A549 (cell line): ENCODE data around the gene FCRL6. TPM values are rescaled to one million over a fixed set of nuclear protein-coding genes. Genes with fewer than 3 reads are reported as not detected.

ENCODE experiments used
- ATAC-seq, 2 experiments: fragments of 200-7000 bp in 1 of 2; fragments of >200 bp in 1 of 2; cut with Nextera tagmentation in 1 of 2; cut with Tn5 transposase in 1 of 2; 3 replicates each; pipeline versions ENCODE4 v1.8.0 to v1.9.1; 2018 to 2020; ENCODE audit warnings: mild to moderate bottlenecking in 1 of 2, moderate library complexity in 1 of 2
- CTCF ChIA-PET: fragments of 300-600 bp; sonication (Branson Sonifier 250); formaldehyde crosslinking; extraction: SDS; loops from one replicate; lab custom pipeline; 2021; ENCODE audit warnings: antibody characterized with exemption, inconsistent platforms; lab: Yijun Ruan, JAX
- POLR2A ChIA-PET: fragments of 350-600 bp; formaldehyde crosslinking; extraction: SDS; loops from one replicate; lab custom pipeline; 2021; ENCODE audit warnings: antibody characterized with exemption, inconsistent platforms; lab: Yijun Ruan, JAX
- DNase-seq, 2 experiments: peaks; one replicate each; pipeline versions ENCODE4 v3.0.0 to v3.0.0-alpha.2; 2011 to 2016; ENCODE audit warnings: low read depth in 1 of 2, low spot score in 1 of 2
- FAIRE-seq: peaks from 2 replicates; lab custom pipeline; 2011; peaks lifted over from hg19 to GRCh38; lab: Jason Lieb, UNC
- H3K27ac ChIP-seq, 2 experiments: fragments of >200 bp; sonication (Bioruptor Twin); formaldehyde crosslinking; 3 replicates each; pipeline ENCODE4 v1.5.1; 2016 to 2017
- H3K4me1 ChIP-seq: fragments of >200 bp; sonication (Bioruptor Twin); formaldehyde crosslinking; 3 replicates; pipeline ENCODE4 v1.6.1; 2016
- H3K4me2 ChIP-seq: fragments of >200 bp; sonication (Bioruptor Twin); formaldehyde crosslinking; 3 replicates; pipeline ENCODE4 v1.6.1; 2016
- H3K4me3 ChIP-seq: fragments of >200 bp; sonication (Bioruptor Twin); formaldehyde crosslinking; 3 replicates; pipeline ENCODE4 v1.5.1; 2016
- H3K9me3 ChIP-seq: fragments of >200 bp; sonication (Bioruptor Twin); formaldehyde crosslinking; 3 replicates; pipeline ENCODE4 v1.6.1; 2016
- BHLHE40 ChIP-seq: IDR thresholded peaks from 2 replicates; pipeline ENCODE4 v1.6.1; 2012; ENCODE audit warnings: low read depth, low read length, inconsistent platforms
- EHMT2 ChIP-seq: fragments of 200-600 bp; sonication (generic); IDR thresholded peaks from 2 replicates; pipeline ENCODE4 v1.6.1; 2016; ENCODE audit warnings: antibody characterized with exemption, low read depth, mild to moderate bottlenecking, moderate library complexity
- GATA3 ChIP-seq: IDR thresholded peaks from 2 replicates; pipeline ENCODE4 v1.6.1; 2012; ENCODE audit warnings: borderline replicate concordance
- HOXA7 ChIP-seq: fragments of 250-450 bp; sonication (Bioruptor Pico); IDR thresholded peaks from 2 replicates; pipeline ENCODE4 v1.5.0; 2020; ENCODE audit warnings: mild to moderate bottlenecking, moderate library complexity
- NPAS2 ChIP-seq: fragments of 250-450 bp; sonication (Bioruptor Pico); IDR thresholded peaks from 2 replicates; pipeline ENCODE4 v1.8.0; 2022; ENCODE audit warnings: mild to moderate bottlenecking, moderate library complexity, borderline replicate concordance
- NR3C1 ChIP-seq: fragments of >200 bp; sonication (Bioruptor Twin); formaldehyde crosslinking; IDR thresholded peaks from 3 replicates; pipeline ENCODE4 v1.6.1; 2017
- PHF8 ChIP-seq: fragments of 200-600 bp; sonication (generic); IDR thresholded peaks from 2 replicates; pipeline ENCODE4 v1.6.1; 2016; ENCODE audit warnings: low read depth, mild to moderate bottlenecking, antibody characterized with exemption, moderate library complexity, borderline replicate concordance
- POLR2A ChIP-seq: IDR thresholded peaks from 2 replicates; pipeline ENCODE4 v1.6.1; 2012; ENCODE audit warnings: mild to moderate bottlenecking, low read length
- RAD21 ChIP-seq, 2 experiments: fragments of >200 bp in 1 of 2; sonication (Bioruptor Twin) in 1 of 2; formaldehyde crosslinking in 1 of 2; IDR thresholded peaks in 1 of 2; conservative IDR thresholded peaks in 1 of 2; 2 replicates in 1 of 2; 3 replicates in 1 of 2; pipeline ENCODE4 v1.6.1; 2012 to 2018; ENCODE audit warnings: inconsistent platforms in 1 of 2
- TFCP2L1 ChIP-seq: fragments of 250-450 bp; sonication (Bioruptor Pico); IDR thresholded peaks from 2 replicates; pipeline ENCODE4 v1.5.0; 2021; ENCODE audit warnings: mild to moderate bottlenecking
- WGBS: methylation state at CpG from one replicate; pipeline ENCODE4 v1.1.6; 2017; ENCODE audit errors: missing lambda C conversion rate; 5-methylcytosine and 5-hydroxymethylcytosine counted together
- polyA plus RNA-seq, 4 experiments: library from polyadenylated mRNA; depleted of rRNA in 3 of 4; stranded (reverse); fragments of >200 nt; fragmentation: RNase III in 1 of 4; extraction: RNeasy Plus Mini Kit Qiagen cat#74134 plus additional on column Dnase treatment in 1 of 4; gene quantifications; 2 replicates in 3 of 4; 3 replicates in 1 of 4; pipeline ENCODE4 v1.2.3, GENCODE V29; 2011 to 2017
- TF ChIP-seq, protein P1 (sequence below): fragments of >200 bp; sonication (Bioruptor Twin); formaldehyde crosslinking; IDR thresholded peaks from 3 replicates; pipeline ENCODE4 v1.5.1; 2016
- TF ChIP-seq, protein P2 (sequence below): fragments of 150-350 bp; IDR thresholded peaks from 2 replicates; pipeline ENCODE4 v1.6.1; 2014; ENCODE audit warnings: low read depth, mild to moderate bottlenecking, low read length
- TF ChIP-seq, protein P3 (sequence below): fragments of 250-450 bp; sonication (Bioruptor Pico); IDR thresholded peaks from 2 replicates; pipeline ENCODE4 v1.5.0; 2021; ENCODE audit warnings: mild to moderate bottlenecking, moderate library complexity, borderline replicate concordance
- TF ChIP-seq, protein P4 (sequence below): fragments of 250-450 bp; sonication (Bioruptor Pico); IDR thresholded peaks from 2 replicates; pipeline ENCODE4 v1.5.0; 2020; ENCODE audit warnings: low read depth, mild to moderate bottlenecking, moderate library complexity
- TF ChIP-seq, protein P5 (sequence below): fragments of 200-600 bp; sonication (generic); IDR thresholded peaks from 2 replicates; pipeline ENCODE4 v1.6.1; 2016; ENCODE audit warnings: antibody characterized with exemption, mild to moderate bottlenecking, moderate library complexity

Gene FCRL6
- polyA plus RNA-seq, 2 of the 4 experiments (the other 2 are of a cell fraction): not detected

DNA sequence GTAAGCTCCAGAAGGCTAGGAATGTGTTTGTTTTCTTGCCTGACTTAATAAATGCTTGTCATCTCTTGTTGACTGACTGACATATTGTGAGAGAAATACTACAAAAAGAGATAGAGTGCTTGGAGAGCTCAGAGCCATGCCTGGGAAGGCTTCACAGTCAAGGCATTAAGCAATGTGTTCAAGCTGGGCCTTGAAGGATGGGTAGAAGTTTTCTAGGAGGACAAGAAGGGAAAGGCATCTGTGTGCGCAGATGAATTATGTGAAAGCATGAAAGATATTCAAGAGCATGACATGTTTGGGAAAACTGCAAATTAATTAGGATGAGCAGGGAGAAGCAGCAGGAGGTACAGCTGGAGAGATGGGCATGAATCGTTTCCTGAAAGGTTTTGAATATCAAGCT is 30.1 kb downstream of the FCRL6 start (continued):
- TF ChIP-seq EHMT2 (no peak), TFCP2L1 (CRISPR knock-in tag) (no peak), BHLHE40 (no peak)

DNA sequence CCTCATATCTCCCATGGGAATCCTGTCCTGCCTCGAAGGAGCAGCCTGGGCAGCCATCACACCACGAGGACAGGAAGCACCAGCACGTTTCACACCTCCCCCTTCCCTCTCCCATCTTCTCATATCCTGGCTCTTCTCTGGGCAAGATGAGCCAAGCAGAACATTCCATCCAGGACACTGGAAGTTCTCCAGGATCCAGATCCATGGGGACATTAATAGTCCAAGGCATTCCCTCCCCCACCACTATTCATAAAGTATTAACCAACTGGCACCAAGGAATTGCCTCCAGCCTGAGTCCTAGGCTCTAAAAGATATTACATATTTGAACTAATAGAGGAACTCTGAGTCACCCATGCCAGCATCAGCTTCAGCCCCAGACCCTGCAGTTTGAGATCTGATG is 33.2 kb downstream of the FCRL6 start:
- Histone ChIP-seq H3K27ac (no peak overlapping the region), H3K9me3 (no peaks in the 10 kb centered on the region), H3K4me3 (no peak overlapping the region), H3K4me2 (no peak overlapping the region), H3K4me1 (no peaks in the 10 kb centered on the region)
- DNase-seq (no peak), FAIRE-seq (no peak), ATAC-seq (no peak)
- CTCF ChIA-PET: interaction anchor here (1.0 to 4.6 kb wide), 3 partner anchors 33 to 59 kb away, joined by 3 to 31 read pairs (median 5); no protein-coding TSS in a partner anchor
- TF ChIP-seq NPAS2 (CRISPR knock-in tag): no peak
- TF ChIP-seq NR3C1: no peak
- TF ChIP-seq, protein P1, sequence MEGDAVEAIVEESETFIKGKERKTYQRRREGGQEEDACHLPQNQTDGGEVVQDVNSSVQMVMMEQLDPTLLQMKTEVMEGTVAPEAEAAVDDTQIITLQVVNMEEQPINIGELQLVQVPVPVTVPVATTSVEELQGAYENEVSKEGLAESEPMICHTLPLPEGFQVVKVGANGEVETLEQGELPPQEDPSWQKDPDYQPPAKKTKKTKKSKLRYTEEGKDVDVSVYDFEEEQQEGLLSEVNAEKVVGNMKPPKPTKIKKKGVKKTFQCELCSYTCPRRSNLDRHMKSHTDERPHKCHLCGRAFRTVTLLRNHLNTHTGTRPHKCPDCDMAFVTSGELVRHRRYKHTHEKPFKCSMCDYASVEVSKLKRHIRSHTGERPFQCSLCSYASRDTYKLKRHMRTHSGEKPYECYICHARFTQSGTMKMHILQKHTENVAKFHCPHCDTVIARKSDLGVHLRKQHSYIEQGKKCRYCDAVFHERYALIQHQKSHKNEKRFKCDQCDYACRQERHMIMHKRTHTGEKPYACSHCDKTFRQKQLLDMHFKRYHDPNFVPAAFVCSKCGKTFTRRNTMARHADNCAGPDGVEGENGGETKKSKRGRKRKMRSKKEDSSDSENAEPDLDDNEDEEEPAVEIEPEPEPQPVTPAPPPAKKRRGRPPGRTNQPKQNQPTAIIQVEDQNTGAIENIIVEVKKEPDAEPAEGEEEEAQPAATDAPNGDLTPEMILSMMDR: no peak
- no peak for TF ChIP-seq POLR2A
- TF ChIP-seq, protein P2, sequence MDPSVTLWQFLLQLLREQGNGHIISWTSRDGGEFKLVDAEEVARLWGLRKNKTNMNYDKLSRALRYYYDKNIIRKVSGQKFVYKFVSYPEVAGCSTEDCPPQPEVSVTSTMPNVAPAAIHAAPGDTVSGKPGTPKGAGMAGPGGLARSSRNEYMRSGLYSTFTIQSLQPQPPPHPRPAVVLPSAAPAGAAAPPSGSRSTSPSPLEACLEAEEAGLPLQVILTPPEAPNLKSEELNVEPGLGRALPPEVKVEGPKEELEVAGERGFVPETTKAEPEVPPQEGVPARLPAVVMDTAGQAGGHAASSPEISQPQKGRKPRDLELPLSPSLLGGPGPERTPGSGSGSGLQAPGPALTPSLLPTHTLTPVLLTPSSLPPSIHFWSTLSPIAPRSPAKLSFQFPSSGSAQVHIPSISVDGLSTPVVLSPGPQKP: no peak
- TF ChIP-seq BHLHE40: no peak
- no peak for TF ChIP-seq HOXA7 (CRISPR knock-in tag)
- TF ChIP-seq, protein P3, sequence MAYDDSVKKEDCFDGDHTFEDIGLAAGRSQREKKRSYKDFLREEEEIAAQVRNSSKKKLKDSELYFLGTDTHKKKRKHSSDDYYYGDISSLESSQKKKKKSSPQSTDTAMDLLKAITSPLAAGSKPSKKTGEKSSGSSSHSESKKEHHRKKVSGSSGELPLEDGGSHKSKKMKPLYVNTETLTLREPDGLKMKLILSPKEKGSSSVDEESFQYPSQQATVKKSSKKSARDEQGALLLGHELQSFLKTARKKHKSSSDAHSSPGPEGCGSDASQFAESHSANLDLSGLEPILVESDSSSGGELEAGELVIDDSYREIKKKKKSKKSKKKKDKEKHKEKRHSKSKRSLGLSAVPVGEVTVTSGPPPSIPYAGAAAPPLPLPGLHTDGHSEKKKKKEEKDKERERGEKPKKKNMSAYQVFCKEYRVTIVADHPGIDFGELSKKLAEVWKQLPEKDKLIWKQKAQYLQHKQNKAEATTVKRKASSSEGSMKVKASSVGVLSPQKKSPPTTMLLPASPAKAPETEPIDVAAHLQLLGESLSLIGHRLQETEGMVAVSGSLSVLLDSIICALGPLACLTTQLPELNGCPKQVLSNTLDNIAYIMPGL (CRISPR knock-in tag): no peak
- TF ChIP-seq PHF8: no peak
- WGBS: 5% methylated on average over 3 of the region's 3 CpGs
- POLR2A ChIA-PET: no interaction called here

DNA sequence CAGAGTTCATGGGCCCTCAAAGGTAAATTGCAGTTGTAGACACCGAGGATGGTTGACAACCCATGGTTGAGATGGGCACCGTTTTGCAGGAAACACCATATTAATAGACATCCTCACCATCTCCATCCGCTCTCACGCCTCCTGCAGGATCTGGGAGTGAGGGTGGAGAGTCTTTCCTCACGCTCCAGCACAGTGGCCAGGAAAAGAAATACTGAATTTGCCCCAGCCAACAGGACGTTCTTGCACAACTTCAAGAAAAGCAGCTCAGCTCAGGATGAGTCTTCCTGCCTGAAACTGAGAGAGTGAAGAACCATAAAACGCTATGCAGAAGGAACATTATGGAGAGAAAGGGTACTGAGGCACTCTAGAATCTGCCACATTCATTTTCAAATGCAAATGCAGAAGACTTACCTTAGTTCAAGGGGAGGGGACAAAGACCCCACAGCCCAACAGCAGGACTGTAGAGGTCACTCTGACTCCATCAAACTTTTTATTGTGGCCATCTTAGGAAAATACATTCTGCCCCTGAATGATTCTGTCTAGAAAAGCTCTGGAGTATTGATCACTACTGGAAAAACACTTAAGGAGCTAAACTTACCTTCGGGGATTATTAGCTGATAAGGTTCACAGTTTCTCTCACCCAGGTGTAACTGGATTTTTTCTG is 33.8 kb downstream of the FCRL6 start:
- ATAC-seq: peak in 1 of 2 experiments; percentile 52; a peak in 2 of 6 replicates
- TF ChIP-seq RAD21 (conservative IDR thresholded peaks at IDR 0.05 in 1 of 2, IDR thresholded peaks at IDR 0.05 in 1 of 2) (peak in 1 of 2 experiments; percentile 50; a peak in 3 of 5 replicates), PHF8 (no peak), GATA3 (no peak), HOXA7 (CRISPR knock-in tag) (no peak)
- TF ChIP-seq, protein P1: peak; percentile 20; the same call in 1 of the 3 replicates
- TF ChIP-seq, protein P4, sequence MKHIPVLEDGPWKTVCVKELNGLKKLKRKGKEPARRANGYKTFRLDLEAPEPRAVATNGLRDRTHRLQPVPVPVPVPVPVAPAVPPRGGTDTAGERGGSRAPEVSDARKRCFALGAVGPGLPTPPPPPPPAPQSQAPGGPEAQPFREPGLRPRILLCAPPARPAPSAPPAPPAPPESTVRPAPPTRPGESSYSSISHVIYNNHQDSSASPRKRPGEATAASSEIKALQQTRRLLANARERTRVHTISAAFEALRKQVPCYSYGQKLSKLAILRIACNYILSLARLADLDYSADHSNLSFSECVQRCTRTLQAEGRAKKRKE (CRISPR knock-in tag): no peak
- TF ChIP-seq, protein P5, sequence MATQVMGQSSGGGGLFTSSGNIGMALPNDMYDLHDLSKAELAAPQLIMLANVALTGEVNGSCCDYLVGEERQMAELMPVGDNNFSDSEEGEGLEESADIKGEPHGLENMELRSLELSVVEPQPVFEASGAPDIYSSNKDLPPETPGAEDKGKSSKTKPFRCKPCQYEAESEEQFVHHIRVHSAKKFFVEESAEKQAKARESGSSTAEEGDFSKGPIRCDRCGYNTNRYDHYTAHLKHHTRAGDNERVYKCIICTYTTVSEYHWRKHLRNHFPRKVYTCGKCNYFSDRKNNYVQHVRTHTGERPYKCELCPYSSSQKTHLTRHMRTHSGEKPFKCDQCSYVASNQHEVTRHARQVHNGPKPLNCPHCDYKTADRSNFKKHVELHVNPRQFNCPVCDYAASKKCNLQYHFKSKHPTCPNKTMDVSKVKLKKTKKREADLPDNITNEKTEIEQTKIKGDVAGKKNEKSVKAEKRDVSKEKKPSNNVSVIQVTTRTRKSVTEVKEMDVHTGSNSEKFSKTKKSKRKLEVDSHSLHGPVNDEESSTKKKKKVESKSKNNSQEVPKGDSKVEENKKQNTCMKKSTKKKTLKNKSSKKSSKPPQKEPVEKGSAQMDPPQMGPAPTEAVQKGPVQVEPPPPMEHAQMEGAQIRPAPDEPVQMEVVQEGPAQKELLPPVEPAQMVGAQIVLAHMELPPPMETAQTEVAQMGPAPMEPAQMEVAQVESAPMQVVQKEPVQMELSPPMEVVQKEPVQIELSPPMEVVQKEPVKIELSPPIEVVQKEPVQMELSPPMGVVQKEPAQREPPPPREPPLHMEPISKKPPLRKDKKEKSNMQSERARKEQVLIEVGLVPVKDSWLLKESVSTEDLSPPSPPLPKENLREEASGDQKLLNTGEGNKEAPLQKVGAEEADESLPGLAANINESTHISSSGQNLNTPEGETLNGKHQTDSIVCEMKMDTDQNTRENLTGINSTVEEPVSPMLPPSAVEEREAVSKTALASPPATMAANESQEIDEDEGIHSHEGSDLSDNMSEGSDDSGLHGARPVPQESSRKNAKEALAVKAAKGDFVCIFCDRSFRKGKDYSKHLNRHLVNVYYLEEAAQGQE: no peak
- CTCF ChIA-PET: interaction anchor here (0.8 to 4.6 kb wide), 8 partner anchors 13 to 172 kb away, joined by 3 to 31 read pairs (median 4); no protein-coding TSS in a partner anchor
- no peak for DNase-seq
- H3K4me1 ChIP-seq: no peaks in the 10 kb centered on the region
- no peak overlapping the region for H3K27ac ChIP-seq
- H3K4me2 ChIP-seq: no peak overlapping the region
- POLR2A ChIA-PET: no interaction called here
- H3K9me3 ChIP-seq: no peaks in the 10 kb centered on the region
- no peak overlapping the region for H3K4me3 ChIP-seq
- 66% methylated on average over 8 of the region's 8 CpGs for WGBS
- no peak for FAIRE-seq
